SK-MEL-5 (cell line): Measurements from ENCODE around the gene PTCH1. TPM values are rescaled to one million over a fixed set of nuclear protein-coding genes. Genes with fewer than 3 reads are reported as not detected.

Source experiments
- DNase-seq: peaks from one replicate; pipeline ENCODE4 v3.0.0-alpha.2; 2016; ENCODE audit warnings: low read depth, low spot score
- in situ Hi-C: cut with HindIII; loops from 2 replicates; pipeline ENCODE4 v1.10.0; 2016; ENCODE audit warnings: low sequenced_read_pairs, high pct_unique_total_duplicates, low pct_unique_long_range_greater_than_20kb
- total RNA-seq: library from RNA; depleted of rRNA; stranded (reverse); fragments of >200 nt; shearing (Covaris generic); gene quantifications from 2 replicates; pipeline ENCODE4 v1.2.3, GENCODE V29; 2014

The PTCH1 gene
- total RNA-seq, 1 experiment from 2014 or later, result 3.8 TPM

GRCh38 chr9:95505072-95505716 is 11.6 kb downstream of the PTCH1 start:
- in situ Hi-C loops, result no loop called here

GRCh38 chr9:95504053-95504963 is 12.5 kb downstream of the PTCH1 start:
- DNase-seq, result no peak
- in situ Hi-C loops, result no loop called here

More at GRCh38 chr9:95505072-95505716, 11.6 kb downstream of the PTCH1 start:
- DNase-seq, result no peak

GRCh38 chr9:95503369-95503768 is 13.4 kb downstream of the PTCH1 start:
- no peak for DNase-seq
- in situ Hi-C loops, result no loop called here

GRCh38 chr9:95502248-95502647 is 14.5 kb downstream of the PTCH1 start:
- in situ Hi-C loops, result no loop called here
- no peak for DNase-seq

- DNase-seq, result no peak
- in situ Hi-C loops, result no loop called here
Measured at GRCh38 chr9:95499847-95500246, 16.9 kb downstream of the PTCH1 start.

GRCh38 chr9:95499046-95499676 is 17.6 kb downstream of the PTCH1 start:
- DNase-seq, result no peak
- in situ Hi-C loops, result no loop called here

- DNase-seq, result no peak
- in situ Hi-C loops, result no loop called here
Measured at GRCh38 chr9:95498641-95499040, 18.1 kb downstream of the PTCH1 start.

GRCh38 chr9:95497772-95498171 is 19.0 kb downstream of the PTCH1 start:
- DNase-seq, result no peak
- in situ Hi-C loops, result no loop called here

- no peak for DNase-seq
- in situ Hi-C loops, result no loop called here
Measured at GRCh38 chr9:95496687-95497086, 20.1 kb downstream of the PTCH1 start.

- in situ Hi-C loops, result no loop called here
- no peak for DNase-seq
Measured at GRCh38 chr9:95495961-95496360, 20.8 kb downstream of the PTCH1 start.

- DNase-seq, result no peak
- in situ Hi-C loops, result no loop called here
Measured at GRCh38 chr9:95495529-95495928, 21.2 kb downstream of the PTCH1 start.

GRCh38 chr9:95494416-95495371 is 22.1 kb downstream of the PTCH1 start:
- in situ Hi-C loops, result no loop called here
- no peak for DNase-seq

GRCh38 chr9:95494022-95494415 is 22.8 kb downstream of the PTCH1 start:
- in situ Hi-C loops, result no loop called here
- DNase-seq, result no peak

- in situ Hi-C loops, result no loop called here
- no peak for DNase-seq
Measured at GRCh38 chr9:95493402-95493801, 23.4 kb downstream of the PTCH1 start.

- no peak for DNase-seq
- in situ Hi-C loops, result no loop called here
Measured at GRCh38 chr9:95491543-95492320, 25.0 kb downstream of the PTCH1 start.

- in situ Hi-C loops, result no loop called here
- no peak for DNase-seq
Measured at GRCh38 chr9:95488954-95489353, 27.8 kb downstream of the PTCH1 start.

- no peak for DNase-seq
- in situ Hi-C loops, result no loop called here
Measured at GRCh38 chr9:95486318-95486717, 30.5 kb downstream of the PTCH1 start.
